ENCODE results near the gene PRPF40A. TPM values are rescaled to one million over a fixed set of nuclear protein-coding genes. Genes with fewer than 3 reads are reported as not detected.
"Not testable (repeated sequence)": the region's sequence is repeated elsewhere in the genome, so short reads cannot be mapped to it uniquely, and the experiment has no call there.

The PRPF40A gene
- polyA plus RNA-seq (ENCODE audit: insufficient read length), result 68.6 TPM

- DNase-seq, result peak; percentile 99
Observed at GRCh38 chr2:152717228-152718075, at the start of gene PRPF40A. Gene PRPF40A (minus strand): TSS chr2:152717461. CDS start chr2:152717439, 22 bp downstream.

- DNase-seq, result no peak
Observed at GRCh38 chr2:152766928-152767327, 49.7 kb upstream of the PRPF40A start.

DNA sequence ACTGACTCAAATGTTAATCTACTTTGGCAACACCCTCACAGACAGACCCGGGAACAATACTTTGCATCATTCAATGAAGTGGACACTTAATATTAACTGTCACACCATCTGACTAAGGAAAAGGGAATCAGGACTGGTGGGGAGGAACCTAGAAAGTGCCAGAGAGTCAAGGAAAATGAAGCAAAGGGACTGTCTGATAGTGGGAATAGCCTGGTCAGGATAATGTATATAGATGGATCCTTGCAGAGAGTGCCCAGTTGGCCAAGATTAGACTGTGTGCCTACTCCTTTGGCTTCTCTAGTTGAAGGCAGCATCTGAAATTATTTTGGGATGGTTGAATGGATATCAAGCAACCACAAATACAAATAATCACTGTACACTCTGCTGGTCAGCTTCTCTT is 46.4 kb upstream of the PRPF40A start:
- DNase-seq, result no peak

- not testable (repeated sequence) for DNase-seq
Observed at GRCh38 chr2:152763208-152763607, 45.9 kb upstream of the PRPF40A start.

- DNase-seq, result peak; percentile 7
Observed at GRCh38 chr2:152762202-152762601, 44.9 kb upstream of the PRPF40A start.

GRCh38 chr2:152761214-152761613 is 44.0 kb upstream of the PRPF40A start:
- DNase-seq, result no peak

GRCh38 chr2:152759290-152760072 is 42.2 kb upstream of the PRPF40A start:
- no peak for DNase-seq

GRCh38 chr2:152755029-152755428 is 37.8 kb upstream of the PRPF40A start:
- DNase-seq, result no peak

DNA sequence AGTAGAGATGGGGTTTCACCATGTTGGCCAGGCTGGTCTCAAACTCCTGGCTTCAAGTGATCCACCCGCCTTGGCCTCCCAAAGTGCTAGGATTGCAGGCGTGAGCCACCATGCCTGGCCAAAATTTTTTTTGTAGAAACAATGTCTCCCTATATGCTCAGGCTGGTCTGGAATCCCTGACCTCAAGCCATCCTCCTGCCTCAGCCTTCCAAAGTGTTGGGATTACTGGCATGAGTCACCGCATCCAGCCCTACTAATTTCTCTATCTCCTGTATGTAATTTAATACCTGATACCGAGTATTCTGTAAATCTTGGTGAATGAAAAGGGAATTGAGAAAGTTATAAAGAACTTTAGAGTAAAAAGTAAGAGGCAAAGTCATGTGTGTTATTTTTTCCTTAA is 30.5 kb upstream of the PRPF40A start:
- DNase-seq, result not testable (repeated sequence)

GRCh38 chr2:152743002-152743401 is 25.7 kb upstream of the PRPF40A start:
- DNase-seq, result no peak

DNA sequence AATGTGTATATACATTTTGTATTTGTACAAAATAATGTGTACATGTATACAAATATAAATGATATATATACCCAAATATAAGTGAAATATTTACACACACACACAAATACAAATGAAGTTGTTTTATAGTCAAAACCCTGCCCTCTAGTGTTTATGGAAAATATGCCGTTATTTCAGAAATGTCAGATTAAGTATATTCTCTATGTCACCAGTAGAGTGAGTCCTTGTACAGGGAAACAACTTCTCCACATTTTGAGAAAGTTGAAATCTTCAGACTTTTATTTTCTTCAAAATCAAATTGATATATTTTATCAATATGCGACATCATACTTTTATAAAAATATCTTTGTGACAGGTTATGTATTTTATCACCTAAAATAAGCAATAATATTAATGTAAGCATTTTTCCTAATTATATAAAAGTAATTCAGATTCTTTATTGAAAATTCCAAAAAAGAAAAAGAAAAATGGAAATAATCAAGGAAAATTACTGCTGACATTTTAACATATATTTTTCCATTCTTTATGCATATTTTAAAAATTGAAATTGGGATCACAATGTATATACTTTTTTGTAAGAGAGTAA is 23.6 kb upstream of the PRPF40A start:
- peak; percentile 26 for DNase-seq

DNA sequence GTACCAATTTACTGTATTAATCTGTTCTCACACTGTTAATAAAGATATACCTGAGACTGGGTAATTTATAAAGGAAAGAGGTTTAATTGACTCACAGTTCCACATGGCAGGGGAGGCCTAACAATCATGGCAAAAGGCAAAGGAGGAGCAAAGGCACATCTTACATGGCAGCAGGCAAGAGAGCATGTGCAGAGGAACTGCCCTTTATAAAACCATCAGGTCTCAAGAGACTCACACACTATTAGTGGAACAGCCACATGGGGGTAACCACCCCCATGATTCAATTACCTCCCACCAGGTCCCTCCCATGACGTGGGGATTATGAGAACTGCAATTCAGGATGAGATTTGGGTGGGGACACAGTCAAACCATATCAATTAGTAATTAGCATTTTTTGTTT is 22.4 kb upstream of the PRPF40A start:
- DNase-seq, result not testable (repeated sequence)

DNA sequence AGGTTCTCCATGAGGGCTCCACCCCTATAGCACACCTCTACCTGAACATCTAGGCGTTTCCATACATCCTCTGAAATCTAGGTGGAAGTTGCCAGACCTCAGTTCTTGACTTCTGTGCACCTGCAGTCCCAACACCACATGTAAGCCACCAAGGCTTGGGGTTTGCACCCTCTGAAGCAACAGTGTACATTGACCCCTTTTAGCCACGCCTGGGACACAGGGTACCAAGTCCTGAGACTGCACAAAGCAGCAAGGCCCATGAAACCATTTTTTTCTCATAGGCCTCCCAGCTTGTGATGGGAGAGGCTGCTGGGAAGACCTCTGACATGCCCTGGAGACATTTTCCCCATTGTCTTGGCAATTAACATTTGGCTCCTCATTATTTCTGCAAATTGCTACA is 21.2 kb upstream of the PRPF40A start:
- DNase-seq, result no peak

DNA sequence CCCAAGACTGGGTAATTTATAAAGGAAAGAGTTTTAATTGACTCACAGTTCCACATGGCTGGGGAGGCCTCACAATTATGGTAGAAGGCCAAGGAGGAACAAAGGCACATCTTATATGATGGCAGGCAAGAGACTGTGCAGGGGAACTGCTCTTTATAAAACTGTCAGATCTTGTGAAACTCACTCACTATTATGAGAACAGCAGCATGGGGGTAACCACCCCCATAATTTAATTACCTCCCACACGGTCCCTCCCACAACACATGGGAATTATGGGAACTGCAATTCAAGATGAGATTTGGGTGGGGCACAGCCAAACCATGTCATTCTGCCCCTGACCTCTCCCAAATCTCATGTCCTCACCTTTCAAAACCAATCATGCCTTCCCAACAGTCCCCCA is 20.2 kb upstream of the PRPF40A start:
- not testable (repeated sequence) for DNase-seq

DNA sequence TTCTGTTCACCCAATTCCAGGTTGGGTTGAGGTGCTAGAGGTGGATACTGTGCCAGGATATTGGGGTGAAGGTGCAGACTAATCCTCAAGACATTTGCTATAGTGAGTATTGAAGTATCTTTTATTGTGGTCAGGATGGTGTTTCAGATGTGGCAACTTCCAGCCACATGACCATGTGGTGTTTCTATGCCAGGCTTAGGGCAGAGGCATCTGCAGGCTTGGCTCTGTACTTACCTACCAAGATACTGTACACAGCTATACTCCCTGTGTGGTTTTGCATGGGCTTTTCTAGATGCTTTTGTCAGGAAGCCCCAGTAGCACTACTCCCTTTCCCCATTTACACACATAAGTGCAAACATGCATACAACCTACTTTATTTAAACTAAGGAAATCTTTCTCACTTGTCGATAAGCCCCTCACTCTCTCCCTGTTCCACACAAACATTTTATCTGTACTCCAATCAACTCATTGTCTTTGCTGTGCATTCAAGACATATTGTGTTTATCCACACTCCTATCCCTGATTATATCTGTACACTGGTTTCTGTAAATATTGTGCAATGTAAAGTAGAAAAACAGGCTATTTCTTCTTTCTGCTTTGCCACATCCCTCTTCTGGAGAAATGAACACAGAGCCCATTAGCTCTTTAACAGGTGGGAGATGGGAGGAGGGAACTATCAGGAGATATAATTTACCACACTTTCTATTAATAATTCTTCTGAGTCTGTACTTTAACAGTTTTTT is 13.5 kb upstream of the PRPF40A start:
- no peak for DNase-seq

DNA sequence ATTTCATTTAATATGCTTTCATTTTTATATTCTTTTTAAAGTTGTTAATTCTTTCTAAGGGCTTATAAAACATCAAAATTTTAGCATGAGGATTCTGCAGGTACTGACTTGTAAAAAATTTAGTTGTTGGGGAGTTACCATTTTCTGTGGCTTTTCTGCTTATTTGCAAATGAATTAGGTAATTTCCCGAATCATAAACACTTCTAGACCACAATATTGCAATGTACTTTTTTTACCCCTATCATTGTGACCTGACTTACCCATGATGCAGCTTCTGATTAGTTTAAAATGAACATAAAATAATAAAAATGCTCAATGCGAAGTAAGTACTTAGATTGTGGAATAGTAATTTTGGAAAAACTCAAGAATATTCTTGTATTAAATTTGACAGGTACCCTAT is 12.6 kb upstream of the PRPF40A start:
- DNase-seq, result no peak

- DNase-seq, result no peak
Observed at GRCh38 chr2:152723918-152724317, 6.7 kb upstream of the PRPF40A start.

DNA sequence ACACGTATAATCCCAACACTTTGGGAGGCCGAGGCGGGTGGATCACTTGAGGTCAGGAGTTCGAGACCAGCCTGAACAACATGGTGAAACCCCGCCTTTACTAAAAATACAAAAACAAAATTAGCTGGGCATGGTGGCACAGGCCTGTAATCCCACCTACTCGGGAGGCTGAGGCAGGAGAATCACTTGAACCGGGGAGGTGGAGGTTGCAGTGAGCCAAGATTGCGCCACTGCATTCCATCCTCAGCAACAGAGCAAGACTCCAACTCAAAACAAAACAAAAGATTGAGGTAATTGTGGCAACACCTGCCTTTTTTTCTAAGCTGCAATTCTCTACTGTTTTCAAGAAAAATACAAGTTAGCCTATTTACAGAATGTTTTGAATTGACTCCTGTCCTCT is 5.4 kb upstream of the PRPF40A start:
- DNase-seq, result not testable (repeated sequence)

GRCh38 chr2:152720794-152721193 is 3.5 kb upstream of the PRPF40A start:
- DNase-seq, result no peak

DNA sequence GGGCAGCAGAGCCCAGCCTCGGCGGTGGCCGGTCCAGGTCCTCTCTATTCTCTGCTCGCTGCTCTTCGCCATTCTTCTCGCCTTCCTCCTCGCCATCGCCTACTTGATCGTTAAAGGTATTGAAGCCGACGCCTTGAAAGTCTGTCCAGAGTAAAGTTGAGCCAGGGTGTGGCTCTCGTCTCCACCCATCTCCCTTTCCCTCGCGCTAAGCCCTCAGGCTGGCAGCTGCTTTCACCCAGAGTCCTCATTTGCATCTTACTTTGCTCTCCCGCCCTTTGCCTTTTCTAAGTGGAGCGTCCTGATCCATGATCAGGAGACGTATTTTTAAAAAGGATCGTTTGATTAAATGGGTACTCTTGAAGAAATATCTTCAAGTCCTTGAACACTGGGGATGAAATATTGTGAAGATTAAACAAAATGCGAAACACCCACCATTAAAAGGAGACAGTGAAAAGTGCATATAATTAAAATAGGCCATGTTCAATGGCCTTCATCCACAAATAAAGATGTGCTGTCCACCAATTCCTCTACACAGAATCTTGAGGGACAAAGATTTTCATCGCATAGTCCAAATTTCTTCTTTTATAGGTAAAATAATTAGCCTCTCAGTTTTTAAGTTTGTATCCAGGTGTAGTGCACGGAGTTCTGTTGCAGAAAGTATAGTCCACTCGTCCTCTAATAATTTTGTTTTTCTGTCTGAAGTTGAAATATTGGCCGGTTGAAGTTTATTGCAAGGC is 1.8 kb upstream of the PRPF40A start:
- peak; percentile 42 for DNase-seq

GRCh38 chr2:152718076-152718908 is 1.0 kb upstream of the PRPF40A start, which contains the start of gene ARL6IP6:
Gene ARL6IP6 (plus strand): TSS chr2:152718620. CDS start chr2:152718625, 5 bp downstream.
- peak; percentile 95 for DNase-seq

Data from hindlimb muscle (tissue), 1 donor.